Right forelimb (tissue), 1 donor: ENCODE data around the gene MRTO4.
A peak's percentile ranks its signal among the peaks of the same experiment; 100 is the strongest.
"Not testable (repeated sequence)": the region's sequence is repeated elsewhere in the genome, so short reads cannot be mapped to it uniquely, and the experiment has no call there.

ENCODE experiments used
- DNase-seq: peaks from one replicate; pipeline ENCODE4 v3.0.0-alpha.2; 2018

MRTO4 gene

DNA sequence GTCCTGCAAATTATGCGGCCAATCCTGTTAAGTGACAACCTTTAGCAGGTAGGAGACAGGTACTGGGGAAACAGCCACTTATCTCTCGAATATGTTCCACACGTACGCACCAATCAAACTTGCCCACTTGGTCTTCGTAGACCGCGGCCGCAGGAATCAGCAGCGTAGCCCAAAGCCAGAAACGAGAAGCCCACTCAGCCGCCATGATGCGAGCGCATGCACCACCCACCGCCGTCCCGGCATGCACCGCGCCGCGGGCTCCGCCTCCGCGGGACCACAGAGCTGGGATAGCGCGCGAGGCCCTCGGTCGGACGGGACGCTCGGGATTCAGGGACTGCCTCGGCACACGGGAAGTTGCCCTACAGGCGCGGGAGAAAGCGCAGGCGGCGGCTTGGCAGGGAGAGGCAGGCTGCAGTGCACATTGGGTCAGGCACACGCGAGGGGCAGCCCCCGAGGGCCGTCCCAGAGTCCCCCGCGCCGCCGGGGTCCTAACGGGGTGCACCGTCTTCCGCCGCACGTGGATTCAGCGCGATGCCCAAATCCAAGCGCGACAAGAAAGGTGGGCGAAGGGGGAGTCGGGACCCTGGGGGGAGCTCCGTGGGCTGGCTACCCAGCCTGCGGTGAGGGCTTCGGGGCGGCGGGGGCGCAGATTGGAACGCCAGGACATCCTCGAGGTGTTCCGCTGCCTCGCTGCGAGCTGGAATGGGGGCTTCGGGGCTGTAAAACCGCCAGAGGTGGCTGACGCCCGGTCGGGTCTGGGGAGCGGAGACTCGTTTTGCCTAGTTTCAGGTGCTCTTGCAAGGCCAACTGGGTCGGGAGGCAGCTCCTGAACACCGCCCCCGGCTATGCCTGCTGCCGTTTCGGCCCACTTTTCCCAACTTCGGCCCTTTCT, at the start of gene MRTO4, which contains the start of gene EMC1:
Gene MRTO4, plus strand, starts transcription at position 501 of the 892 bp plus-strand sequence. Its CDS starts 31 bp downstream, at position 532.
Gene EMC1, minus strand, starts transcription at position 220 of the 892 bp plus-strand sequence. Its CDS starts 15 bp downstream, at position 205.
- peak; percentile 96 for DNase-seq

DNA sequence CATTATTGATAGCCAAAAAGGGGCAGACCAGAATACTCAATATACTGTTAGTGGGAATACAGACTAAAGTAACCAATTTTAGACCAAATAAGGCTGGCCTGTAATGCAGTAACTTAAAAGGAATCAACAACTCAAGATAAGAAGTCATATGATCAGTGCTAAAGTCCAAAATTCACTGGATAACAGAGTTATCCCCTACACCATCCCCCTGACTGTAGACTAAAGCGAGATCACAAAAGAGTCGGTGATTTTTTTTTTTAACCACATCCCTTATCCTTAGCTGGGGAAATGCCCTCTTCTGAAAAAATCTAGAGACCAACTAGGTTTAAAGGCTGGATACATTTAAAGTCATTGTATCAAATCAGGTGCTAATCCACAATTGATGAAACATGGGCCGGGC, 49.2 kb upstream of the MRTO4 start:
- DNase-seq: no peak

DNA sequence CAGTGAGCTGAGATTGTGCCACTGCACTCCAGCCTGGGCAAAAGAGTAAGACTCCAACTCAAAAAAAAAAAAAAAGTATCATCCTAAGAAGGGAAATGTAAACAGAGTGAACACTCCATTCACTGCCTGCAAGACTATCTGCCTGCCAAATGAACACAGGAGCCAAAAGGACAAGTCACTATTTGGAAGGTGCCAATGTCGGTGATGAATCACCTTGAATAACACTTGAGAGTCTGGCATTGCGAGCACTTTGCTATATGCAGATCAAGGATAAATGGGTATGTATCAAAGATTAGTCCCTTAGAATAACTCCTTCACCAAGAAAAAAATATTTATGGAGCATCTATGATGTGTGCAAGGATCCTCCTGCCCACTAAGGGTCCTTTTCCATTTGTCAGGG, 48.2 kb upstream of the MRTO4 start:
- no peak for DNase-seq

GRCh38 chr1:19204446-19205266, 46.9 kb upstream of the MRTO4 start:
- no peak for DNase-seq

- no peak for DNase-seq
These were observed 46.2 kb upstream of the MRTO4 start for GRCh38 chr1:19205403-19205802.

- no peak for DNase-seq
These were observed 45.8 kb upstream of the MRTO4 start for GRCh38 chr1:19205845-19206244.

GRCh38 chr1:19206947-19207346, 44.7 kb upstream of the MRTO4 start:
- DNase-seq: no peak

GRCh38 chr1:19208710-19209438, 42.7 kb upstream of the MRTO4 start:
- DNase-seq: no peak

- DNase-seq: no peak
These were observed 42.1 kb upstream of the MRTO4 start for GRCh38 chr1:19209439-19209989.

GRCh38 chr1:19209990-19210771, 41.4 kb upstream of the MRTO4 start, which contains the start of gene UBR4:
Gene UBR4, minus strand, starts transcription at chr1:19210266. Its CDS starts 18 bp downstream, at chr1:19210248.
- peak; percentile 96 for DNase-seq

GRCh38 chr1:19210772-19211549, 40.6 kb upstream of the MRTO4 start:
- peak; percentile 43 for DNase-seq

GRCh38 chr1:19212167-19212566, 39.4 kb upstream of the MRTO4 start:
- DNase-seq: no peak

DNA sequence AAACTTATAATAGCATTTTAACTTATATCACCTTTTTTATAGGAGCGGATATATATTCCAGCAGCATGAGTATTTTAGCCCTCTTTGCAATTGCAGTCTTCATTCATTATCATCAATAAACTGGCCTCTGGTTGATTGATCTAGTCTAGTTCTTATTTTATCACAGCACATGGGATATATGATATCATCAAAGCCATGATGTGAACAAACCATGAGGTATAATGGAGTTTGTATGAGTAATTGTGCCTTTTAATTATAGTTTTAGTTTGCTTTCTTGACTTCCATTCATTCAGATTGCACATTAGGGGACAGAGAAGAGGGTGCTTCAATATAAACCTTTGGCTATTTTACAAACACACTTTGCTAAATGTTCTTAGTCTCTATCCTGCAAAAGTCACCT, 38.0 kb upstream of the MRTO4 start:
- no peak for DNase-seq

- DNase-seq: not testable (repeated sequence)
These were observed 35.0 kb upstream of the MRTO4 start for GRCh38 chr1:19216585-19216984.

DNA sequence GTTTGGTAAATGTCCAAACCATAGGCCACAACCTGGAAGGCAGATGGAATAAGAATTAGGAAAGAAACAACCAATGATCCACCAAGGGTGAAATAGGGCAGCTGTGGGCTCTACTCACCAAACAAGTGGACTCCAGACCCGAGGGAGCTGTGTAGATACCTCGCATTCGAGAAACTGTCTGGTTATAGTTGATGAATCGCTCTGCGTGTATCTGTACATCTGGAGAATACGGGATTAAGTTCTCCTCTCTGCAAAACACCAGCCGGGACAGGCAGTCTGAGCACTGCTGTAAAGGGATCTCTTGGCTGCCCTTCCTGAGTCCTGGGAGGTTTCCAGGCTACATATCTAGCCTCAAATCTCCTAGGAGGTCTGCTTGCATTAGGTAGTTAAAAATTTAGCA, 32.2 kb upstream of the MRTO4 start:
- DNase-seq: no peak

DNA sequence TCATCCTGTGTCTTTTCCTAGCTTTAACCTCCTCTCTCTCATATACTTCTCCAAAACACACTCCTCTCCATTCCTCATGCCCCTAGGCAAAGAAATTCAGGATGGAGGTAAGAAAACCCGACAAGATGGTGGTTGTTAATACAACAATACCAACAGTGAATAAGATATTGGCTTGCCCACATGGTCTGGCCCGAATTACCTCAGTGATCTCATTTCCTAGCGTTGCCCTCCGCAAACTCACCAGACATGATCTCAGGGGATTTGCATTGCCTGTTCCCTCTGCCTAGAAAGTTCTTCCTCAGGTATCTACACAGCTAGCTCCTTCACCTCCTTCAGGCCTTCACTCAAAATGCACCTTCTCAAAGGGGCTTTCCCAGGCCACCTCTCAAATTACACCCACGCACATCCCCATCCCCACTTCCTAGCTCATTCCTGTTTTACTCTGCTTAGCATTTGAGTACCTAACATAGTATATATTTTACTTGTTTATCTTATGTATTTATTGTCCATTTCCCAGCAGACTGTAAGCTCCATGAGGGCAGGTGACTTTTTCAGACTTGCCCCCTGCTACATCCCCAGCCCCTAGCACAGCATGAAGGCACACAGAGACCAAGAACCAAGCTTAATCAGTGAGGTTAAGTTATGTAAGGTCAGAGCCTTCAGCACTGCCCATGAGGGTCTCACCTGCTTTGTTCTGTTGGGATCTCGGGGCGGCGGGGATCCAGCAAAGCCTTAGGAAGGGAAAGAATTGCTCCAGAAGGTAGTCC, 31.3 kb upstream of the MRTO4 start:
- no peak for DNase-seq

GRCh38 chr1:19220991-19221390, 30.6 kb upstream of the MRTO4 start:
- no peak for DNase-seq

- DNase-seq: no peak
These were observed 29.0 kb upstream of the MRTO4 start for GRCh38 chr1:19222573-19222972.

- no peak for DNase-seq
These were observed 28.4 kb upstream of the MRTO4 start for GRCh38 chr1:19222979-19223824.
